Liver (tissue), 9 donors: ENCODE measurements around the gene VDR. TPM values are rescaled to one million over a fixed set of nuclear protein-coding genes. Genes with fewer than 3 reads are reported as not detected.

Experiments
- DNase-seq: peaks from one replicate; pipeline ENCODE4 v3.0.0-alpha.2; 2017; ENCODE audit warnings: low spot score
- H3K27ac ChIP-seq, 2 donors: one replicate each; pipeline ENCODE4 v1.7.0; 2013; ENCODE audit warnings: inconsistent platforms in 2 of 2, low read length in 2 of 2, control low read depth in 1 of 2, low read depth in 1 of 2, mild to moderate bottlenecking in 1 of 2
- H3K27me3 ChIP-seq, 4 donors: one replicate each; pipeline versions ENCODE4 v1.6.1 to v1.7.0; 2013; ENCODE audit warnings: low read length in 3 of 4, inconsistent platforms in 1 of 4, mild to moderate bottlenecking in 1 of 4, moderate library complexity in 1 of 4; ENCODE audit not compliant: control insufficient read depth in 4 of 4, insufficient read depth in 4 of 4
- H3K36me3 ChIP-seq, 4 donors: one replicate each; pipeline versions ENCODE4 v1.6.1 to v1.7.0; 2013; ENCODE audit warnings: low read length in 3 of 4, mild to moderate bottlenecking in 3 of 4, low read depth in 1 of 4, moderate library complexity in 1 of 4; ENCODE audit not compliant: control insufficient read depth in 4 of 4, insufficient read depth in 3 of 4
- H3K4me1 ChIP-seq, 4 donors: one replicate each; pipeline versions ENCODE4 v1.6.1 to v1.7.0; 2013; ENCODE audit warnings: low read length in 3 of 4, mild to moderate bottlenecking in 3 of 4, moderate library complexity in 1 of 4; ENCODE audit not compliant: control insufficient read depth in 4 of 4, insufficient read depth in 4 of 4
- H3K4me3 ChIP-seq, 3 donors: one replicate each; pipeline versions ENCODE4 v1.6.1 to v1.7.0; 2013; ENCODE audit warnings: low read length in 3 of 3, control low read depth in 1 of 3, low read depth in 1 of 3, mild to moderate bottlenecking in 1 of 3
- H3K9ac ChIP-seq, 2 donors: one replicate each; pipeline ENCODE4 v1.7.0; 2013; ENCODE audit warnings: low read length in 2 of 2, mild to moderate bottlenecking in 2 of 2, moderate library complexity in 2 of 2, control low read depth in 1 of 2, low read depth in 1 of 2
- H3K9me3 ChIP-seq, 4 donors: one replicate each; pipeline versions ENCODE4 v1.6.1 to v1.7.0; 2013; ENCODE audit warnings: low read length in 3 of 4; ENCODE audit not compliant: control insufficient read depth in 4 of 4
- ATF3 ChIP-seq: IDR thresholded peaks from 2 replicates; pipeline ENCODE4 v1.6.1; 2016; ENCODE audit warnings: antibody characterized with exemption
- CTCF ChIP-seq: fragments of 150-350 bp; IDR thresholded peaks from 2 replicates; pipeline ENCODE4 v1.5.1; 2017; ENCODE audit warnings: improper control_type of control experiment, low read depth, low read length; ENCODE audit not compliant: missing input control
- EGR1 ChIP-seq, 2 donors: IDR thresholded peaks; 2 replicates each; pipeline ENCODE4 v1.6.1; 2016 to 2018; ENCODE audit warnings: antibody characterized with exemption in 2 of 2, low read depth in 2 of 2
- FOXA2 ChIP-seq: IDR thresholded peaks from 2 replicates; pipeline ENCODE4 v1.6.1; 2016; ENCODE audit warnings: antibody characterized with exemption
- GABPA ChIP-seq, 2 donors: IDR thresholded peaks in 1 of 2; conservative IDR thresholded peaks in 1 of 2; 2 replicates each; pipeline ENCODE4 v1.6.1; 2016; ENCODE audit warnings: antibody characterized with exemption in 2 of 2, mild to moderate bottlenecking in 1 of 2, moderate library complexity in 1 of 2
- HNF4A ChIP-seq, 2 donors: conservative IDR thresholded peaks; 2 replicates each; pipeline ENCODE4 v1.6.1; 2016; ENCODE audit warnings: antibody characterized with exemption in 2 of 2, mild to moderate bottlenecking in 2 of 2
- HNF4G ChIP-seq: IDR thresholded peaks from 2 replicates; pipeline ENCODE4 v1.6.1; 2016; ENCODE audit warnings: antibody characterized with exemption
- MAX ChIP-seq: IDR thresholded peaks from 2 replicates; pipeline ENCODE4 v1.6.1; 2016; ENCODE audit warnings: antibody characterized with exemption
- NR2F2 ChIP-seq: IDR thresholded peaks from 2 replicates; pipeline ENCODE4 v1.6.1; 2016; ENCODE audit warnings: antibody characterized with exemption
- RAD21 ChIP-seq, 2 donors: IDR thresholded peaks; 2 replicates each; pipeline ENCODE4 v1.6.1; 2016; ENCODE audit warnings: antibody characterized with exemption in 2 of 2, mild to moderate bottlenecking in 2 of 2
- RXRA ChIP-seq, 2 donors: IDR thresholded peaks; 2 replicates each; pipeline ENCODE4 v1.6.1; 2017 to 2018; ENCODE audit warnings: antibody characterized with exemption in 2 of 2, mild to moderate bottlenecking in 1 of 2
- SP1 ChIP-seq: IDR thresholded peaks from 2 replicates; pipeline ENCODE4 v1.6.1; 2018; ENCODE audit warnings: antibody characterized with exemption, mild to moderate bottlenecking
- TAF1 ChIP-seq: conservative IDR thresholded peaks from 2 replicates; pipeline ENCODE4 v1.6.1; 2016; ENCODE audit warnings: antibody characterized with exemption, mild to moderate bottlenecking
- YY1 ChIP-seq: IDR thresholded peaks from 2 replicates; pipeline ENCODE4 v1.6.1; 2016; ENCODE audit warnings: antibody characterized with exemption, mild to moderate bottlenecking
- ZBTB33 ChIP-seq: IDR thresholded peaks from 2 replicates; pipeline ENCODE4 v1.6.1; 2016; ENCODE audit warnings: antibody characterized with exemption
- WGBS: extraction: QIAGEN DNeasy Blood & Tissue Kit; methylation state at CpG from one replicate; pipeline ENCODE4 v1.1.7; 2013; 5-methylcytosine and 5-hydroxymethylcytosine counted together
- polyA plus RNA-seq, 2 donors: library from polyadenylated mRNA; stranded (reverse) in 1 of 2; unstranded in 1 of 2; fragments of 200-250 nt in 1 of 2; fragments of >200 nt in 1 of 2; fragmentation: Nextera tagmentation in 1 of 2; extraction: Ambion mirVana in 1 of 2; gene quantifications; one replicate each; pipeline versions ENCODE4 v1.2.1 to v1.2.3, GENCODE V29; 2013 to 2015
- total RNA-seq, 2 donors: library from RNA; depleted of rRNA; stranded (reverse); fragments of >200 nt; gene quantifications; one replicate each; pipeline ENCODE4 v1.2.3, GENCODE V29; 2014
- donor health status: healthy.
- donor health status: healthy.
- donor health status: healthy.
- donor health status: healthy.
- donor health status: healthy.

The VDR gene
- total and polyA plus RNA-seq, 4 donors, result 0.25 to 0.47 (median 0.35) TPM

- WGBS, result 63% methylated on average over 4 of the region's 4 CpGs
- H3K4me1 ChIP-seq, result no peaks in the 10 kb centered on the region
- DNase-seq, result no peak
- no peaks in the 10 kb centered on the region for H3K36me3 ChIP-seq
- H3K9ac ChIP-seq, result no peak overlapping the region
- no peaks in the 10 kb centered on the region for H3K27me3 ChIP-seq
- no peak overlapping the region for H3K27ac ChIP-seq
- TF ChIP-seq MAX, result no peak
- TF ChIP-seq HNF4G, result no peak
- no peak for TF ChIP-seq EGR1 (IDR thresholded peaks at IDR 0.05; ENCODE audit: low read depth in 2 of 2)
- no peak for TF ChIP-seq GABPA (IDR thresholded peaks at IDR 0.05 in 1 of 2, conservative IDR thresholded peaks at IDR 0.05 in 1 of 2)
- TF ChIP-seq ZBTB33, result no peak
- no peak for TF ChIP-seq YY1
- TF ChIP-seq NR2F2, result no peak
- no peak for TF ChIP-seq CTCF
- H3K9me3 ChIP-seq, result no peaks in the 10 kb centered on the region
- H3K4me3 ChIP-seq, result no peak overlapping the region
Measured at GRCh38 chr12:47912556-47912955, 7.8 kb upstream of the VDR start.

- no peak for DNase-seq
- H3K27me3 ChIP-seq, result no peaks in the 10 kb centered on the region
- TF ChIP-seq YY1 (no peak), RAD21 (IDR thresholded peaks at IDR 0.05) (no peak), RXRA (IDR thresholded peaks at IDR 0.05) (no peak), ZBTB33 (no peak), FOXA2 (no peak), SP1 (no peak), EGR1 (IDR thresholded peaks at IDR 0.05; ENCODE audit: low read depth in 2 of 2) (no peak)
- no peaks in the 10 kb centered on the region for H3K36me3 ChIP-seq
- H3K4me3 ChIP-seq, result no peak overlapping the region
- no peaks in the 10 kb centered on the region for H3K4me1 ChIP-seq
- H3K27ac ChIP-seq, result no peak overlapping the region
- H3K9ac ChIP-seq, result no peak overlapping the region
- H3K9me3 ChIP-seq, result no peaks in the 10 kb centered on the region
Measured at GRCh38 chr12:47910981-47911380, 6.2 kb upstream of the VDR start.

GRCh38 chr12:47910486-47910885, 5.7 kb upstream of the VDR start:
- Histone ChIP-seq H3K4me1 (peaks cover 0 to 2% (median under 1%) of the 10 kb centered on the region in 4 donors), H3K9me3 (no peaks in the 10 kb centered on the region), H3K27ac (no peak overlapping the region), H3K27me3 (no peaks in the 10 kb centered on the region), H3K9ac (no peak overlapping the region), H3K36me3 (no peaks in the 10 kb centered on the region), H3K4me3 (no peak overlapping the region)
- no peak for DNase-seq
- WGBS, result 81% methylated on average over 3 of the region's 3 CpGs
- TF ChIP-seq CTCF (no peak), ZBTB33 (no peak), HNF4A (conservative IDR thresholded peaks at IDR 0.05) (no peak), TAF1 (no peak), ATF3 (no peak), RAD21 (IDR thresholded peaks at IDR 0.05) (no peak), GABPA (IDR thresholded peaks at IDR 0.05 in 1 of 2, conservative IDR thresholded peaks at IDR 0.05 in 1 of 2) (no peak)
